ENCODE data around the gene CTCF. TPM values are rescaled to one million over a fixed set of nuclear protein-coding genes. Genes with fewer than 3 reads are reported as not detected.
A peak's percentile ranks its signal among the peaks of the same experiment; 100 is the strongest.

The CTCF gene
- total and polyA plus RNA-seq, 2 donors (not counting 3 experiments of a cell fraction or from before 2014, with no cell fraction given), result 20.7 to 40.0 TPM

- dilution Hi-C loops (cut with MboI; ENCODE audit: extremely low pct_ligation_motif_present, low sequenced_read_pairs), result no loop called here
- FAIRE-seq (peak; percentile 67), DNase-seq (ENCODE audit: low read depth, low spot score) (peak; percentile 83)
- peak overlapping the region; percentile 30 for H3K4me2 ChIP-seq (ENCODE audit: insufficient read depth, low read length)
- ChIA-PET CTCF (interaction anchor here (0.6 to 14.4 kb wide), 32 partner anchors 10 to 190 kb away, joined by 3 to 246 read pairs (median 6); partner anchors contain the start of genes ACD, ATP6V0D1, C16orf86 and CARMIL2), POLR2A (interaction anchor here (1.0 to 2.5 kb wide), 6 partner anchors 8 to 112 kb away, joined by 3 to 24 read pairs (median 4); partner anchors contain the start of genes ACD, CARMIL2 and CTCF)
- peak overlapping the region; percentile 33 for H3K9ac ChIP-seq (replicated peaks; ENCODE audit: extremely low read depth, insufficient read depth, low read length)
- no peaks in the 10 kb centered on the region for H3K27me3 ChIP-seq (ENCODE audit: control insufficient read depth in 2 of 2, insufficient read depth in 2 of 2, low read length in 2 of 2)
- H4K20me1 ChIP-seq (replicated peaks; ENCODE audit: control insufficient read depth, extremely low read depth, insufficient read depth, low read length), result no peaks in the 10 kb centered on the region
- H3K4me3 ChIP-seq (replicated peaks in 1 of 3; ENCODE audit: insufficient read depth in 1 of 3, low read depth in 1 of 3, low read length in 3 of 3), result no peak overlapping the region
- H3K9me3 ChIP-seq (replicated peaks; ENCODE audit: control insufficient read depth, insufficient read depth, low read length), result no peaks in the 10 kb centered on the region
- no peak overlapping the region for H2AFZ ChIP-seq (ENCODE audit: low read depth, low read length)
- peaks cover 23% of the 10 kb centered on the region for H3K4me1 ChIP-seq (ENCODE audit: control insufficient read depth, extremely low read depth, insufficient read depth, low read length)
- H3K27ac ChIP-seq (ENCODE audit: insufficient read depth, low read depth, low read length), result peak overlapping the region; percentile 83
- no peaks in the 10 kb centered on the region for H3K9me1 ChIP-seq (replicated peaks; ENCODE audit: control insufficient read depth, extremely low read depth, insufficient read depth, low read length)
- H3K79me2 ChIP-seq (ENCODE audit: control insufficient read depth, insufficient read depth, low read length), result no peaks in the 10 kb centered on the region
- intact Hi-C loops (cut with micrococcal nuclease), result loop anchor here (1.0 kb wide), 5 partner anchors 8 to 121 kb away; partner anchors contain the start of gene CTCF
- H3K36me3 ChIP-seq (ENCODE audit: control insufficient read depth in 2 of 2, extremely low read depth in 1 of 2, insufficient read depth in 2 of 2, low read length in 2 of 2), result peaks cover 10 to 35% of the 10 kb centered on the region in 2 experiments
- TF ChIP-seq EZH2 (IDR thresholded peaks at IDR 0.05; ENCODE audit: borderline replicate concordance, low read depth, low read length, severe bottlenecking) (no peak), POLR2AphosphoS5 (IDR thresholded peaks at IDR 0.05; ENCODE audit: insufficient read depth, low read depth, low read length) (no peak), CTCF (IDR thresholded peaks at IDR 0.05; ENCODE audit: extremely low read depth in 1 of 2, insufficient read depth in 1 of 2, low read depth in 1 of 2, low read length in 2 of 2) (no peak), JUN (IDR thresholded peaks at IDR 0.05; ENCODE audit: borderline replicate concordance, insufficient read depth, insufficient read length, low read depth) (no peak), POLR2A (IDR thresholded peaks at IDR 0.05; ENCODE audit: low read depth, low read length) (no peak), MAX (IDR thresholded peaks at IDR 0.05; ENCODE audit: insufficient read depth, insufficient read length) (no peak), FOS (IDR thresholded peaks at IDR 0.05; ENCODE audit: borderline replicate concordance, insufficient read depth, low read length) (no peak), GATA2 (IDR thresholded peaks at IDR 0.05; ENCODE audit: insufficient read depth, insufficient read length, low read depth, low read length) (no peak), MYC (IDR thresholded peaks at IDR 0.05; ENCODE audit: low read depth, low read length) (no peak)
- BruUV-seq (replicated peaks), result no TSS peak
These were observed 14.7 kb upstream of the CTCF start for GRCh38 chr16:67547423-67548264.

Measured in endothelial cell of umbilical vein (primary cell).